Endodermal cell (in vitro differentiated cells): ENCODE measurements around the gene SMNDC1. TPM values are rescaled to one million over a fixed set of nuclear protein-coding genes. Genes with fewer than 3 reads are reported as not detected.

Experiments
- DNase-seq: peaks from one replicate; pipeline ENCODE4 v3.0.0-alpha.2; 2017
- H3K27ac ChIP-seq: 2 replicates; pipeline ENCODE4 v1.5.1; 2013; ENCODE audit warnings: mild to moderate bottlenecking, low read depth, low read length, moderate library complexity
- H3K27me3 ChIP-seq: 2 replicates; pipeline ENCODE4 v1.6.1; 2013; ENCODE audit warnings: mild to moderate bottlenecking, low read length, moderate library complexity; ENCODE audit not compliant: insufficient read depth, control insufficient read depth, poor library complexity, severe bottlenecking
- H3K36me3 ChIP-seq: 2 replicates; pipeline ENCODE4 v1.7.0; 2013; ENCODE audit warnings: mild to moderate bottlenecking, low read length, moderate library complexity; ENCODE audit not compliant: control insufficient read depth, insufficient read depth
- H3K4me1 ChIP-seq: one replicate; pipeline ENCODE4 v1.7.0; 2013; ENCODE audit warnings: low read length; ENCODE audit not compliant: control insufficient read depth, insufficient read depth
- H3K4me3 ChIP-seq: 2 replicates; pipeline ENCODE4 v1.5.1; 2013; ENCODE audit warnings: mild to moderate bottlenecking, low read length, moderate library complexity
- H3K9ac ChIP-seq: 2 replicates; pipeline ENCODE4 v1.6.1; 2013; ENCODE audit warnings: mild to moderate bottlenecking, low read length, moderate library complexity; ENCODE audit not compliant: poor library complexity, severe bottlenecking; ENCODE audit errors: extremely low read depth
- H3K9me3 ChIP-seq: 2 replicates; pipeline ENCODE4 v1.6.1; 2013; ENCODE audit warnings: mild to moderate bottlenecking, low read length, moderate library complexity; ENCODE audit not compliant: control insufficient read depth
- H3K27ac Mint-ChIP-seq: 2 replicates; pipeline ENCODE4 v1.8.0; 2020; ENCODE audit warnings: mixed read lengths
- H3K27me3 Mint-ChIP-seq: 2 replicates; pipeline ENCODE4 v1.8.0; 2021; ENCODE audit warnings: mild to moderate bottlenecking, mixed read lengths; ENCODE audit not compliant: insufficient read depth
- H3K36me3 Mint-ChIP-seq: 2 replicates; pipeline ENCODE4 v1.8.0; 2020; ENCODE audit warnings: low read depth, mixed read lengths
- H3K4me1 Mint-ChIP-seq: 2 replicates; pipeline ENCODE4 v1.8.0; 2020; ENCODE audit warnings: mixed read lengths
- H3K4me3 Mint-ChIP-seq: 2 replicates; pipeline ENCODE4 v1.8.0; 2020; ENCODE audit warnings: mild to moderate bottlenecking, moderate library complexity, mixed read lengths
- H3K9me3 Mint-ChIP-seq: 2 replicates; pipeline ENCODE4 v1.8.0; 2020; ENCODE audit warnings: mild to moderate bottlenecking, mixed read lengths
- CTCF ChIP-seq: fragments of 200-600 bp; sonication (generic); conservative IDR thresholded peaks from 2 replicates; pipeline ENCODE4 v1.5.0; 2021; ENCODE audit warnings: antibody characterized with exemption, mild to moderate bottlenecking
- WGBS, 2 experiments: methylation state at CpG; one replicate each; pipeline versions ENCODE4 v1.1.5 to v1.1.7; 2013; ENCODE audit warnings: missing lambda C conversion rate in 2 of 2, mixed read lengths in 1 of 2; ENCODE audit not compliant: insufficient coverage in 1 of 2, insufficient read length in 1 of 2; 5-methylcytosine and 5-hydroxymethylcytosine counted together
- total RNA-seq, 2 donors: library from RNA; stranded (reverse); fragmentation: NEBNext Ultra II Directional in 1 of 2; extraction: Animal tissue kit (Norgen Biotek cat#: 25700) in 1 of 2; gene quantifications; 2 replicates in 1 of 2; 3 replicates in 1 of 2; pipeline ENCODE4 v1.2.1, GENCODE V29; 2021

SMNDC1 gene
- total RNA-seq, 2 donors from 2014 or later: 52.9 to 65.6 TPM

GRCh38 chr10:110349386-110349785, 44.7 kb upstream of the SMNDC1 start:
- no peak overlapping the region for H3K9ac ChIP-seq

GRCh38 chr10:110348336-110348735, 43.6 kb upstream of the SMNDC1 start:
- Histone ChIP-seq H3K27me3 (no peaks in the 10 kb centered on the region), H3K4me3 (no peak overlapping the region), H3K27ac (no peak overlapping the region), H3K36me3 (no peaks in the 10 kb centered on the region), H3K4me1 (peaks cover 3% of the 10 kb centered on the region), H3K9ac (no peak overlapping the region), H3K9me3 (peaks cover 6% of the 10 kb centered on the region)
- TF ChIP-seq CTCF: no peak
- H3K27me3 Mint-ChIP-seq: peaks cover 9% of the 10 kb centered on the region
- no peaks in the 10 kb centered on the region for H3K36me3 Mint-ChIP-seq
- H3K4me1 Mint-ChIP-seq: peaks cover 7% of the 10 kb centered on the region
- no peak overlapping the region for H3K27ac Mint-ChIP-seq
- no peak for DNase-seq
- H3K4me3 Mint-ChIP-seq: no peak overlapping the region
- H3K9me3 Mint-ChIP-seq: peaks cover 4% of the 10 kb centered on the region

More at GRCh38 chr10:110349386-110349785, 44.7 kb upstream of the SMNDC1 start:
- no peak for DNase-seq
- Histone ChIP-seq H3K27me3 (no peaks in the 10 kb centered on the region), H3K36me3 (no peaks in the 10 kb centered on the region), H3K4me1 (peaks cover 5% of the 10 kb centered on the region), H3K27ac (no peak overlapping the region), H3K4me3 (no peak overlapping the region), H3K9me3 (peaks cover 6% of the 10 kb centered on the region)
- TF ChIP-seq CTCF: no peak
- Mint-ChIP-seq H3K4me3 (no peak overlapping the region), H3K9me3 (peaks cover 4% of the 10 kb centered on the region), H3K36me3 (no peaks in the 10 kb centered on the region), H3K27ac (no peak overlapping the region), H3K4me1 (peaks cover 18% of the 10 kb centered on the region), H3K27me3 (peaks cover 9% of the 10 kb centered on the region)
- 92 to 94% methylated on average over 2 to 5 of the region's 5 CpGs for WGBS, 2 experiments

DNA sequence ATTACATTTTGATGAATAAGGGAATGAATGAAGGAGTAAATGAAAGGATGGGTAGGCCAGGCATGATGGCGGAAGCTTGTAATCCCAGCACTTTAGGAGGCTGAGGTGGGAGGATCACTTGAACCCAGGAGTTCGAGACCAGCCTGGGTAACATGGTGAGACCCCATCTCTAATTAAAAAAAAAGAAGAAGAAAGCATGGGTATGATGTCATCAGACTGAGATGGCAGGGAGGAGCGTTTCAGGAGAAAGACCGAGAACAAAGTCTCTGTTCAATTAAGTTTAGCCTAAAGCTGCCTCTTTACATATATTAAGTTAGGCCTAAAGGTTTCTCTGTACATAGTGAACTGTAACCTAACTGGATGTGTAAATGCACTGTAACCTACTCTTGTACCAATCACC, 42.2 kb upstream of the SMNDC1 start:
- Histone ChIP-seq H3K9me3 (peaks cover 5% of the 10 kb centered on the region), H3K4me3 (no peak overlapping the region), H3K9ac (no peak overlapping the region), H3K36me3 (no peaks in the 10 kb centered on the region), H3K27me3 (no peaks in the 10 kb centered on the region), H3K27ac (no peak overlapping the region), H3K4me1 (no peaks in the 10 kb centered on the region)
- Mint-ChIP-seq H3K4me1 (peaks cover 4% of the 10 kb centered on the region), H3K4me3 (no peak overlapping the region), H3K27ac (no peak overlapping the region), H3K9me3 (peaks cover 4% of the 10 kb centered on the region), H3K27me3 (peaks cover 9% of the 10 kb centered on the region), H3K36me3 (no peaks in the 10 kb centered on the region)
- DNase-seq: no peak
- WGBS, 2 experiments: 91 to 96% methylated on average over 4 of the region's 4 CpGs
- TF ChIP-seq CTCF: no peak
